Type B pancreatic cell (in vitro differentiated cells): ENCODE results near the gene TCF4. TPM values are rescaled to one million over a fixed set of nuclear protein-coding genes. Genes with fewer than 3 reads are reported as not detected.

Experiments
- DNase-seq: peaks from one replicate; pipeline ENCODE4 v3.0.0; 2021; ENCODE audit warnings: mixed read lengths; ENCODE audit not compliant: unreplicated experiment; ENCODE audit errors: extremely low spot score
- H3K27ac Mint-ChIP-seq: 2 replicates; pipeline ENCODE4 v1.8.0; 2021; ENCODE audit warnings: mild to moderate bottlenecking, mixed read lengths
- H3K27me3 Mint-ChIP-seq: 2 replicates; pipeline ENCODE4 v1.8.0; 2021; ENCODE audit warnings: mixed read lengths
- H3K36me3 Mint-ChIP-seq: 2 replicates; pipeline ENCODE4 v1.8.0; 2021; ENCODE audit warnings: mixed read lengths
- H3K4me1 Mint-ChIP-seq: one replicate; pipeline ENCODE4 v1.8.0; 2021; ENCODE audit warnings: mixed read lengths; ENCODE audit not compliant: unreplicated experiment
- H3K4me3 Mint-ChIP-seq: 2 replicates; pipeline ENCODE4 v1.8.0; 2021; ENCODE audit warnings: mild to moderate bottlenecking, mixed read lengths
- H3K9me3 Mint-ChIP-seq: 2 replicates; pipeline ENCODE4 v1.8.0; 2021; ENCODE audit warnings: mixed read lengths
- CTCF ChIP-seq: fragments of 200-600 bp; sonication (generic); conservative IDR thresholded peaks from 2 replicates; pipeline ENCODE4 v1.5.0; 2021; ENCODE audit warnings: antibody characterized with exemption, mild to moderate bottlenecking
- total RNA-seq: library from RNA; stranded (reverse); gene quantifications from 2 replicates; pipeline ENCODE4 v1.2.1, GENCODE V29; 2021; ENCODE audit warnings: low replicate concordance

Gene TCF4
- total RNA-seq, 1 donor from 2014 or later: 189 TPM

DNA sequence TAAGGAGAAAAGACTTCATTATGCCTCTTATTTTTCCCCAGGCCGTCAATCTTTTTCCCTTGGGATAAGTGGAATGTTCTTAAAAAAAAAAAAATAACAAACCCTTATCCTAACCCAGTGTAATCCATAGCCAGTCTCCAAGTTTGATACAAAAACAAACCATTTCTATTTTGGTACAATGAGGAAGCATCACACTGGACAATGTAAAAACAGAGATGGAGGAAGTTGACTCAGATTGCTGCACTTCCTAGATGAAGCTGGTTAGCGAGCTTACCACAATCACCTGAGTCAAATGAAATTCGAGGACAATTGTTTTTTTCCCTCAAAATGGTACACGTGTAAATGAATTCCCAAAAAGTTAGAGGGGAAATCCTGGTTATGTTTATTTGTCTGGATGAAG is 259.7 kb downstream of the TCF4 start:
- no peaks in the 10 kb centered on the region for H3K9me3 Mint-ChIP-seq
- TF ChIP-seq CTCF: no peak
- peaks cover 2% of the 10 kb centered on the region for H3K27me3 Mint-ChIP-seq
- peaks cover 33% of the 10 kb centered on the region for H3K4me1 Mint-ChIP-seq
- H3K4me3 Mint-ChIP-seq: no peak overlapping the region
- no peak for DNase-seq
- no peaks in the 10 kb centered on the region for H3K36me3 Mint-ChIP-seq
- H3K27ac Mint-ChIP-seq: no peak overlapping the region

- Mint-ChIP-seq H3K27ac (no peak overlapping the region), H3K27me3 (peaks cover 4% of the 10 kb centered on the region), H3K4me3 (no peak overlapping the region), H3K9me3 (no peaks in the 10 kb centered on the region), H3K4me1 (peaks cover 35% of the 10 kb centered on the region), H3K36me3 (no peaks in the 10 kb centered on the region)
- DNase-seq: no peak
- no peak for TF ChIP-seq CTCF
Measured at GRCh38 chr18:55327454-55327853, 260.5 kb downstream of the TCF4 start.

DNA sequence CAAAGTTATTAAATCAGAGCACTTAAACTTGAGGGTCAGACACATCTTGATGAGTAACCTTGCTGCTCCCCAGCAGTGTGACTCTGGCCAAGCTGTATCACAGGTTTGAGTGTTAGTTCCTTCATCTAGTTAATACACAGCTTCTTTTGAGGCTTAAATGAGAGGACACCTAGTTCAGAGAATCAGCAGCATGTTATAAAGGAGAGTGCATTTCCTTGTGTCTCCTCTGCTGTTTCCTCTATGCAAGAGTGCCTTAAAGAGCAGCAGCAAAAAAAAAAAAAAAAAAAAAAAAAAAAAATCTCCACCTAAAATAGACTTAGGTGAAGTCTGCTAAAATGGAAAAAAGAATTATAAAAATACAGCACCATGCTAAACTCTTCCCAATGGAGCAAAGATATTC is 261.9 kb downstream of the TCF4 start:
- no peaks in the 10 kb centered on the region for H3K9me3 Mint-ChIP-seq
- no peak for DNase-seq
- no peak overlapping the region for H3K4me3 Mint-ChIP-seq
- H3K4me1 Mint-ChIP-seq: peaks cover 35% of the 10 kb centered on the region
- H3K27ac Mint-ChIP-seq: no peak overlapping the region
- peaks cover 9% of the 10 kb centered on the region for H3K27me3 Mint-ChIP-seq
- TF ChIP-seq CTCF: no peak
- H3K36me3 Mint-ChIP-seq: no peaks in the 10 kb centered on the region

DNA sequence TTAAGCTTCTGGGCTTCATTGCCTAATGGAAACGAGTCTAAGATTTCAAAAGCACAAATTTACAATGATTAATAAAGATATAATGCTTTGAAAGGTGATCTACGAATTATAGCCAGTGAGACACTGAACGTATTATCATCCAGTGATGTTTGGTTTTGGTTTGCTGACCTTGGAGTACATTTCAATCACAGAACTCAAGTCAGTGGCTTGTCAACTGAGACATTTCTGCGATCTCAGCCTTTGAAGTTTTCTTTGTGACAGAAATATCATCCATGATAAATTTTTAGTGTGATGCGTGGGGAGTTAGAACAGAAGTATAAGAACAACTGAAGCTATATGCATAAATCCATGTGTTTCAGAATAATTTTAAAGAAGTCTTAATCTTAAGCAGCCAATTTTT is 263.8 kb downstream of the TCF4 start:
- Mint-ChIP-seq H3K27me3 (peaks cover 12% of the 10 kb centered on the region), H3K4me1 (peaks cover 30% of the 10 kb centered on the region)
- no peak for TF ChIP-seq CTCF

DNA sequence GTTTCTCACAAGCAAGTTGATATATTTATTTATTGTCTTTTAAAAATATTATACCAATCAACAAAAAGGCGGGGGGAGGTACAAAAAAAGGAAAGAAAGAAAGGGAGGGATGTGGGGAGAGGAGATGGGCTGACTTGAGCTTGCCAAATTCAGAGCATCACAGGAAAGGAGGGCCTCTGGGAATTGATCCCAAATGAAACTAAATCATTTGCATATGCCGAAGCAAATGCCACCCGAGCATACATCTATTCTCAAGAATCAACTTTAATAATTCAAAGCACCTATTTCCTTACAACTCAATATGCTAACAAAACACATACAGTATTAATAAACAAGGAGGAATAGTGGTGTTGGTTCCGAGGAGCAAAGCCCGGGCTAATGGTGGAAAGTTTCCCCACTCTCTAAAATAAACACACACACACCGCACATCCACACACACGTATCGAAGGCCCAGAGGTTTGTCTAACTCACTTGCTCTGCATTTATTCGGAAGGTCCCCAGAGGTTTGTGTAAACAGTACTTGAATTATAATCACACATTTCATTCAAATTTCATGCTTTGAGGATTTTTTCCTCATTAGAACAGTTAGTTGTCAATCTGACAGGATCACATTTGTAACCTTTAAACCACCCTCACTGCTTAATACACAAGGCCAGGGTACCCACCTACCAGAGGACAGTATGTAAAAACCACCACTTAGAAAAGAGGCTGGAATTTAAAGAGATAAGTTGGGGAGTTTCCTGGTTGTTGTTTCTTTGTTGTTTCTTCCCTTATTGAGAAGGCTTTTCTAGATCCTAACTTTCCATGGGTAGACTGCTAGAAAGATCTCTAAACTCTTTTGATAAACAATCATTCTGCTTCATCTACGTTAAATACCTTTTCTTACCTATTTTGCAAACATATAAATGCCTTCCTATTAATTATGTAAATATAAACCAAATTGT is 264.7 kb downstream of the TCF4 start:
- Mint-ChIP-seq H3K4me3 (peak overlapping the region; percentile 62), H3K27ac (peak overlapping the region; percentile 35), H3K4me1 (peaks cover 32% of the 10 kb centered on the region), H3K9me3 (no peaks in the 10 kb centered on the region), H3K36me3 (no peaks in the 10 kb centered on the region), H3K27me3 (peaks cover 12% of the 10 kb centered on the region)
- no peak for DNase-seq
- no peak for TF ChIP-seq CTCF

More for the DNA sequence above, 263.8 kb downstream of the TCF4 start:
- Mint-ChIP-seq H3K27ac (no peak overlapping the region), H3K9me3 (no peaks in the 10 kb centered on the region), H3K36me3 (no peaks in the 10 kb centered on the region), H3K4me3 (no peak overlapping the region)
- no peak for DNase-seq
